NCI-H2227 (cell line): ENCODE data around the gene KSR2.

Experiments used
- DNase-seq: peaks from one replicate; lab custom pipeline; 2025; ENCODE audit not compliant: unreplicated experiment; lab: John Stamatoyannopoulos, UW

Gene KSR2

GRCh38 chr12:117589021-117589420 lies 379.8 kb downstream of the KSR2 start:
- DNase-seq = no peak

GRCh38 chr12:117587631-117588287 lies 381.0 kb downstream of the KSR2 start:
- DNase-seq = peak; percentile 72

- peak; percentile 71 for DNase-seq
Observed at GRCh38 chr12:117583677-117584225, 385.0 kb downstream of the KSR2 start.

GRCh38 chr12:117583092-117583491 lies 385.7 kb downstream of the KSR2 start:
- no peak for DNase-seq

GRCh38 chr12:117582135-117582784 lies 386.5 kb downstream of the KSR2 start:
- no peak for DNase-seq

- DNase-seq = peak; percentile 43
Observed at GRCh38 chr12:117580718-117581062, 388.1 kb downstream of the KSR2 start.

GRCh38 chr12:117580015-117580717 lies 388.6 kb downstream of the KSR2 start:
- no peak for DNase-seq

- DNase-seq = no peak
Observed at GRCh38 chr12:117577122-117577657, 391.6 kb downstream of the KSR2 start.

- DNase-seq = no peak
Observed at GRCh38 chr12:117576053-117576452, 392.7 kb downstream of the KSR2 start.

- no peak for DNase-seq
Observed at GRCh38 chr12:117574655-117575054, 394.1 kb downstream of the KSR2 start.

- DNase-seq = no peak
Observed at GRCh38 chr12:117572755-117573154, 396.0 kb downstream of the KSR2 start.

- no peak for DNase-seq
Observed at GRCh38 chr12:117571321-117571720, 397.5 kb downstream of the KSR2 start.

- DNase-seq = no peak
Observed at GRCh38 chr12:117570608-117571007, 398.2 kb downstream of the KSR2 start.

- DNase-seq = no peak
Observed at GRCh38 chr12:117567644-117568216, 401.1 kb downstream of the KSR2 start.

- DNase-seq = no peak
Observed at GRCh38 chr12:117564881-117565280, 403.9 kb downstream of the KSR2 start.

- no peak for DNase-seq
Observed at GRCh38 chr12:117563706-117564105, 405.1 kb downstream of the KSR2 start.

GRCh38 chr12:117563007-117563406 lies 405.8 kb downstream of the KSR2 start:
- DNase-seq = no peak

- no peak for DNase-seq
Observed at GRCh38 chr12:117561990-117562389, 406.8 kb downstream of the KSR2 start.

GRCh38 chr12:117559978-117560377 lies 408.8 kb downstream of the KSR2 start:
- DNase-seq = no peak

- no peak for DNase-seq
Observed at GRCh38 chr12:117555889-117556288, 412.9 kb downstream of the KSR2 start.

GRCh38 chr12:117552971-117553370 lies 415.8 kb downstream of the KSR2 start:
- no peak for DNase-seq
